ENCODE measurements around the gene FAF2.

FAF2 gene

DNA sequence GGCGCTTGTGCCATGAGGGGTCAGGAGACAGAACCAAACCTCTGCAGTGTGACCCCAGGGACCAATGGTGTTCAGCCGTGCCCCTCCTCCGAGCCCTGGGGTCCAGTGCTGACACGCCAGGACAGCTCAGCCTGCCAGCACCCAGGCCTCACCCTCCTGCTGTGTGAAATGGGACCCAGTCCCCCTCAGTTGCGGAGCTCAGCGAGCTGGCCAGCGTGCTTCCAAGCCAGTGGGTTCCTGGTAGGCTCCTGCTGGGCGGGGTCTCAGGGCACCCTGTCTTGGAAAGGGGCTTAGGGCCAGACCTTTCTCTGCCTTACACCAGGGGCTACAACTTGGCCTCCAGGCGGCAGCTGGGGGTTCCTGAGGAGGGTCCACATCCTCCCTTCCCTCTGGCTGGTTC is 84.6 kb downstream of the FAF2 start:
- no peak for TF ChIP-seq ZFX (IDR thresholded peaks at IDR 0.05; ENCODE audit: borderline replicate concordance)
- TF ChIP-seq, protein P1, sequence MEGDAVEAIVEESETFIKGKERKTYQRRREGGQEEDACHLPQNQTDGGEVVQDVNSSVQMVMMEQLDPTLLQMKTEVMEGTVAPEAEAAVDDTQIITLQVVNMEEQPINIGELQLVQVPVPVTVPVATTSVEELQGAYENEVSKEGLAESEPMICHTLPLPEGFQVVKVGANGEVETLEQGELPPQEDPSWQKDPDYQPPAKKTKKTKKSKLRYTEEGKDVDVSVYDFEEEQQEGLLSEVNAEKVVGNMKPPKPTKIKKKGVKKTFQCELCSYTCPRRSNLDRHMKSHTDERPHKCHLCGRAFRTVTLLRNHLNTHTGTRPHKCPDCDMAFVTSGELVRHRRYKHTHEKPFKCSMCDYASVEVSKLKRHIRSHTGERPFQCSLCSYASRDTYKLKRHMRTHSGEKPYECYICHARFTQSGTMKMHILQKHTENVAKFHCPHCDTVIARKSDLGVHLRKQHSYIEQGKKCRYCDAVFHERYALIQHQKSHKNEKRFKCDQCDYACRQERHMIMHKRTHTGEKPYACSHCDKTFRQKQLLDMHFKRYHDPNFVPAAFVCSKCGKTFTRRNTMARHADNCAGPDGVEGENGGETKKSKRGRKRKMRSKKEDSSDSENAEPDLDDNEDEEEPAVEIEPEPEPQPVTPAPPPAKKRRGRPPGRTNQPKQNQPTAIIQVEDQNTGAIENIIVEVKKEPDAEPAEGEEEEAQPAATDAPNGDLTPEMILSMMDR (IDR thresholded peaks at IDR 0.05), result no peak
- H3K27ac ChIP-seq, result no peak overlapping the region

DNA sequence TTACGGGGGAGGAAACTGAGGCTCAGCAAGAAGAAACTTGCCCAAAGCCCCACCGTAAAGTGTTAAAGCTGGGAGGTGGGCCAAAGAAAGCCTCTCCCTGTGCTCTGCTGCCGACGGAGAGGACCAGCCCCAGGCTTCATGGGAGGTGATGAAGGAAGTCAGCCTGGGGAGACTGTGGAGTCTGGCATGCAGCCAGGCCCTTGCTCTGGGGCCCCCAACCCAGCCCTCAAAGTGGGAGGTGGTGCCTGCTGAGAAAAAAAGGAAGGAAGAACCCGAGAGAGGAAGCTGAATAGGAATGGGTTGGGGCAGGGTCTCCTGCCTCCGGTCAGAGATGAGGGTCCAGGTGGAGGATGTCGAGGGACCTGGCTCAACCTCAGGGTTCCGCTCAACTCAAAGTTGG is 85.2 kb downstream of the FAF2 start:
- TF ChIP-seq, protein P1 (IDR thresholded peaks at IDR 0.05), result no peak
- no peak for TF ChIP-seq ZFX (IDR thresholded peaks at IDR 0.05; ENCODE audit: borderline replicate concordance)
- no peak overlapping the region for H3K27ac ChIP-seq

DNA sequence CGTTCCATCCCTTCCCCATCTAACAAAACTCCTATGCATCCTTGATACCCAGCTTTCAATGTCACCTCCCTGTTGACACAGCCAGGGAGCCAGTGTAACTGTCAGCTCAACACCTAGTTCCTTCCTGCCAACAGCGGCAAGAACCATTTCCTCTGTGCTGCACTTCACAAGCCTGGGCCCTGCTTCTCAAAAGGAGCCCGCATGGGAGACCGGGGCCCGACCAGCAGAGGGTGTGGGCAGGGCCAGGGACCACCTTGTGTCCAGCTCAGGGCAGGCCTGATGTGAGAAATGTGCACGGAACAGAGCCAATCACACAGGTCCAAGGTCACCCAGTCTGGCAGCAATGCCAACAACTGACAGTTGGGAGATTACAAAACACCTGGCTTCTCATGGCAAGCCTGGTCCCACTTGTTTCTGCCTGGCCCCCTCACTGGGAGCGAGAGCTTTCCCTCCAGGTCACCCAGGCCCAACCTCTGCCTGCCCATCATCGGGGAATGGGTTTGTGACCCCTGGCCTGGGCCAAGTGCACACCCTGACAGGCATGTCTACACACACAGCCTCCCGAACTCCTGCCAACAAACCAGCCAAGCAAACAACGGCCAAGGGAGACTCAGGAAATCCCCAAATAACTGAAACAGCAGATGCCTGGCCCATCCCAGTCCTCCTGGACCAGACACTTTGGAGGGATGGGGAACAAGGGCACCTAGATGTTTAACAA is 85.9 kb downstream of the FAF2 start:
- TF ChIP-seq ZFX (IDR thresholded peaks at IDR 0.05; ENCODE audit: borderline replicate concordance), result no peak
- TF ChIP-seq, protein P1 (IDR thresholded peaks at IDR 0.05), result no peak
- H3K27ac ChIP-seq, result peak overlapping the region; percentile 84

DNA sequence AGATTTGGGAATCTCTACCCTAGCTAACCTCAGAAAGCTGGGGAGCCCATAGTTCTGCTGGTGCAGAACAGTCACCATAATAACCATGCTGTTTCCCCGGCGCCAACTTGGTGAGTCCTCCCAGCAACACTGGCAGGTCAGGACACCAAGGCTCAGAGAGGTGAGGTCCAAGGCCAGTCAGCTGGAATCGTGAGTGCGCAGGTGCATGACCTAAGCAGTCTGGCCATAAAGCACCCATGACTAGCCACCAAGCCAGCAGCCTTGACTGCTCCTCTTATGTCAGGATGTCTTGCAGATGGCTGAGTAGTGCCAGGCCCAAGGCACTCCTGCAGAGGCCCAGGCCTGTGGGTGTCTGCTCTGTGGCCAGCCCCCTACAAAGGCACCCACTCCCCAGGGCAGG is 86.5 kb downstream of the FAF2 start:
- TF ChIP-seq ZFX (IDR thresholded peaks at IDR 0.05; ENCODE audit: borderline replicate concordance), result no peak
- TF ChIP-seq, protein P1 (IDR thresholded peaks at IDR 0.05), result no peak
- peak overlapping the region; percentile 84 for H3K27ac ChIP-seq

DNA sequence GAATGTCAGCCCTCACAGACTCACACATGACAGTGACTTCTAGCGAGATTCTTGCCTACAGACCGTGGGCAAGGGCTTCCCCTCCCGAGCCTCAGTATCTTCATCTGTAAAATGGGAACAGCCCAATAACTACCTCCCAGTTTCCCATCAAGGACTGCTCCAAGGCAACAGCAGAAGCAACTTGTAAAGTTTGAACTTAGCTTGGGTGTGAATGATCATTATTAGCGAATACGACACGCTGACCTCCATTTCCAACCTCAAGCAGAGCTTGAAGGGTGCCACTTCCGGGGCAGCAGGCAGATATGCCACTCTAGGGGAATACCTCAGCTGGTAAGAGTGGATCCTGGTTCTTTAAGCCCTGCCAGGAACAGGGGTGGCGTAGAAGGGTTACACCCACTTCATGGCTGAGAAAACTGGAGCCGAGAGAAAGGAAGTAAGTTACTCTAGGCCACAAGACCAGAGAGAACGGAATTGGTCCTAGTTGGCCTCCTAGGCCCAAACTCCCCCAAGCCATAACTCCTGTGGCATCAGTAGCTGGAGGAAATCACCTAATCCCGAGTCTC is 87.0 kb downstream of the FAF2 start:
- TF ChIP-seq ZFX (IDR thresholded peaks at IDR 0.05; ENCODE audit: borderline replicate concordance), result no peak
- TF ChIP-seq, protein P1 (IDR thresholded peaks at IDR 0.05), result no peak
- H3K27ac ChIP-seq, result peak overlapping the region; percentile 84

DNA sequence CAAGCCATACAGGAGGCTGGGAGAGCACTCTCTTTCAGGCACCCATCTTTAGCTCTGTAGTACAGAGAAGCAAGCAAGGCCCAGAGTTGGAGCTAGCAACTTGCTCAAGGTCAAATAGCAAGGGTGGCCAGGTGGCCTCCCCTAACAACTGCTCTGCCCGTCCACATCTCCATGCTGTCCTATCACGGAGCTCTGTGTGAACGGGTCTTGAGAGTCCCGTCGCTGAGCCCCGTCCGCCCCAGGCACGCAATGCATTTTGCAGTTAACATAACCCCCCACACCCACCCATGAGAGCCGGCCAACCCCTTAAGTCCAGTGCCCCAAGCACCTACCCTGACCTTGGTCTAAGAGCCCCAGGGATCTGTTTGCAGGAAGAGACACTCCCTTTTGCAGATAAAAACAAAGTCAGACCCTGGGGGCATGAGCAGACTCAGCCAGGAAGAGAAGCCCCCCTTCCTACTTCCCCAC is 87.5 kb downstream of the FAF2 start:
- TF ChIP-seq ZFX (IDR thresholded peaks at IDR 0.05; ENCODE audit: borderline replicate concordance), result no peak
- TF ChIP-seq, protein P1 (IDR thresholded peaks at IDR 0.05), result no peak
- peak overlapping the region; percentile 84 for H3K27ac ChIP-seq

All from 22Rv1 (cell line).